Neural progenitor cell (in vitro differentiated cells): ENCODE results near the gene CCM2.

ENCODE experiments used
- CTCF ChIP-seq: fragments of 200-600 bp; sonication (generic); IDR thresholded peaks from 2 replicates; pipeline ENCODE4 v1.5.1; 2017; ENCODE audit warnings: antibody characterized with exemption, mild to moderate bottlenecking
- EZH2 ChIP-seq: fragments of 200-600 bp; sonication (generic); IDR thresholded peaks from 2 replicates; pipeline ENCODE4 v1.6.1; 2017; ENCODE audit warnings: antibody characterized with exemption, mild to moderate bottlenecking, moderate library complexity
- EZH2phosphoT487 ChIP-seq: fragments of 200-600 bp; sonication (generic); IDR thresholded peaks from 2 replicates; pipeline ENCODE4 v1.6.1; 2017; ENCODE audit warnings: antibody characterized with exemption

- TF ChIP-seq CTCF = no peak
- TF ChIP-seq EZH2 = no peak
- no peak for TF ChIP-seq EZH2phosphoT487
These were observed 88.9 kb downstream of the CCM2 start, which contains the start of gene NACAD for GRCh38 chr7:45088821-45089340.
